HG03460 (cell line): ENCODE measurements around the gene KRT8.
A peak's percentile ranks its signal among the peaks of the same experiment; 100 is the strongest.
"Not testable (repeated sequence)": the region's sequence is repeated elsewhere in the genome, so short reads cannot be mapped to it uniquely, and the experiment has no call there.

ENCODE experiments used
- ATAC-seq: cut with Tn5 transposase; IDR thresholded peaks from one replicate; pipeline ENCODE4 v1.9.1; 2021; ENCODE audit not compliant: unreplicated experiment

KRT8 gene

GRCh38 chr12:52876372-52876771 lies 28.5 kb downstream of the KRT8 start:
- ATAC-seq = no peak

DNA sequence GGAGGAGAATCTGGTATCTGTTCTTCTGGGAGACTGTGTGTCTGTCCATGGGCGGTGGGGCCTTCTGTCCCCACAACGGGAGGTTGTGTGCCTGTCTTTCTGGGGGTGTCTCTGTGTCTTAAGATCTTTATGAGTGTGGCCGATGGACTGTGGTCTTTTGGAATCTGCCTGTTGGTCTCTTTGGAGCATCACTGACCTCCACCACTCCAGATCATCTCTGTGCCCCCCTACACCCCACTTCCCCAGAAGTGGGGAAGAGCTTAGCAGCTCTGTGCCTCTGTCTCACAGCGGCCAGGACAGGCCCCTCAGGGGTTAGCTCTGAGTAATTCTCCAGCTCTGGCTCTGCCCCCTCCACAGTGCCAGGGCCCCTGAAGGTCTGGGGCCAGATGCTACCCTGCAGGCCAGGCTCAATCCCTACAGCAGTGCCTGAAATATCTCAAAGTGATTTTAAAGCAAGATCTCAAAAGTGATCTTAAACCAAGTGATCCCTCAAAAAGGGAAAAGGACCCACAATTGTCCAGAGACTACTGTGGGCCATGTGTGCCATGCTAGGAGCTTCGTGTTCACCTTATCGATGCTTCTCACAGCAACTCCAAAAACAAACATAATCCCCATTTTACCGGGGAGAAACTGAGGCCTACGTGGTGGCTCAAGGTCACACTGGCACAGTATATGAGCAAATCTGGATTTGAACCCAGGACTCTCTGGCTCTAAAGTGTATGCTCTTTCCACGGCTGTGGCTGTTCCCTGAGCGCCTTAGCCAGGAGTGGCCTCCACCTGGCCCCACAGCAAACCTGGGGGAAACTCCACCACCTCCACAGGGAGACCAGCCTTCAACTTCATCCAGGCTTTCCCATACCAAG lies 30.1 kb downstream of the KRT8 start:
- ATAC-seq = no peak

GRCh38 chr12:52873832-52874572 lies 30.9 kb downstream of the KRT8 start:
- ATAC-seq = no peak

- no peak for ATAC-seq
Observed at GRCh38 chr12:52873513-52873831, 31.4 kb downstream of the KRT8 start.

GRCh38 chr12:52872644-52873389 lies 32.1 kb downstream of the KRT8 start:
- ATAC-seq = no peak

- ATAC-seq = no peak
Observed at GRCh38 chr12:52871291-52872039, 33.4 kb downstream of the KRT8 start.

GRCh38 chr12:52870361-52871290 lies 34.2 kb downstream of the KRT8 start:
- peak; percentile 51 for ATAC-seq

DNA sequence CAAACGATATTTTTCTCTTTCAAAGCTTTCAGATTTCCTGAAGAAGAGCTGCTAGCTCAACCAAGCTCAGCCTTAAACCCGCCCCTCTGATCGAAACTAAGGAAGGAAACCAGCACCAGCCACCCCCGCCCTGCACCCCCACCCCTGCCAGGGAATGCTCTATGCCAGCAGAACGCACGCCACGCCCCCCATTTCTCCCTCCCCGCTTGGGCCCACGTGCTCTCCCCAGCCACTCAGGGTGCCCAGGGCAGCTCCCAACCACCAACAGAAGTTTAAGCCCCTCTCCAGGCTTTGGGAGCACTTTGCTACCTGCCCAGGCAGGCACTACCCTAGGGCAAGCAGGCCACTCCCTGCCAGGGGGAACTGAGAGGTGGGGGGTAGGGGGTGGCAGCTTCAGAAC lies 37.2 kb downstream of the KRT8 start:
- ATAC-seq = no peak

DNA sequence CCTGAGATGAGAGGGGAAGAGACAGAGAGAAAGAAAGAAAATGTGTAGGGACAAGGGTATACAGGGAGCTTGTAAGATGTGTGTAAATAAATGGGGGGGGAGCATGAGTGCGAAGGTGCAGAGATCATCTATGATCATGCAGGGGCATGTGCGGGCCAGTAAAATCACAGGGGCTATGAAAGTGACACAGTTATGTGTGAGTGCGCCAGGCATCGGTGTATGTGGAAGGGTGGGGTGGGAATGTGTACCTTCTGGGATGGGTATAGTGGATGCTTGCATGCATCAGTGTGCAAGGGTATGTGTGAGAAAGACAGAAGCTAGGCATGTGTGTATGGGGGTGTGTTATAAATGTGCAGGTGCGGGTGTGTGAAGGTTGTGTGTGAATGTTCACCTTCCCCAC lies 37.7 kb downstream of the KRT8 start:
- no peak for ATAC-seq

GRCh38 chr12:52865090-52865944 lies 39.6 kb downstream of the KRT8 start:
- ATAC-seq = no peak

DNA sequence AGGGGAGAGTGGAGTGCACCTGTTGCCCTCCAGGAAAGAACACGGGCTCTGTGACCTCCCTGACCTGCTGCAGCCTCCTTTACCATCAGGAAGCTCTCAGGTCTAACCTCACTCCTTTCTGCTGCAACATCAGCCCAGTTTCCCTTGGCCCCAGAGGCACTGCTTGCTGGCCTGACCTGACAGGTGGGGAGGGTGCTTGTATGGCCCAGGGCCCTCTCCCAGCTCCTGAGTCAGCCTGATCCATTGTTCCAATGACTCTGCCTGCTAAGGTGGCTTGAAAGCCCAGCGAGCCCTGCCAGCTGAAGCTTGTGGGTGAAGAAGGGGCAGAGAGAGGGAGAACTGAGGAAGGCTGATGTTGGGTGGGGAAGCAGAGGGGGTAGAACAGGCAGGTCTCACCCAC lies 42.9 kb downstream of the KRT8 start:
- no peak for ATAC-seq

DNA sequence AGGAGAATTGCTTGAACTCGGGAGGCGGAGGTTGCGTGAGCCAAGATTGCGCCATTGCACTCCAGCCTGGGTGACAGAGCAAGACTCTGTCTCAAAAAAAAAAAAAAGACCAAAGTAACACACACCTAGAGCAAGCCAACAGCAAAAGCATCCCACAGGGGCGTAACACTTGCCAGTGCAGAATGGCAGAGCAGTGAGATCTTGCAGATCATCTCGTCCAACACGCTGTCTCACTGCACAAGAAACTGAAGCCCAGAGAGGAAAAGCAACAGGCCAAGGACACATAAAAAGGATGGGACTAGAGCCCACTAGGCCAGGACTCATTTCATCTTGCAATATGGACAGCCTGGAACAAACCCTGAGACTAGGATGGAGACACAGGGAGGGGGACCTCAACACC lies 43.4 kb downstream of the KRT8 start:
- ATAC-seq = no peak

- ATAC-seq = no peak
Observed at GRCh38 chr12:52860102-52860823, 44.6 kb downstream of the KRT8 start.

- no peak for ATAC-seq
Observed at GRCh38 chr12:52857500-52857899, 47.4 kb downstream of the KRT8 start.

DNA sequence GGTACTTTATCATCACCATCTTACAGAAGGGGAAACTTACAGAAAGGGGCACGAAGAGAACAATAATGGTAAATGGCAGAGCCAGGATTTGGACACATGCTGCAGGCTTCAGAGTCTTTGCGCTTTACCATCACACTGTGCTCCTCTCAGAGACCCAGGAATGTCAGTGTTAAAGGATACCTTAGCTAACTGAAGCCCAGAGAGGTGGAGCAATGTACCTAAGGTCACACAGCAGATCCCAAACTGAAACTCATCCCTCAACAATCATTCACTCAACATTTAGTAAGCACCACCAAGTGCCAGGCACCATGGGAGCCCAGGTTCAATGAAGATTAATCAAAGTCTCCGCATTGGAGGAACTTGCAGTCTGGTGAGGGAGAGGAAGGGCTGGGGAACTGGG lies 48.1 kb downstream of the KRT8 start:
- no peak for ATAC-seq

DNA sequence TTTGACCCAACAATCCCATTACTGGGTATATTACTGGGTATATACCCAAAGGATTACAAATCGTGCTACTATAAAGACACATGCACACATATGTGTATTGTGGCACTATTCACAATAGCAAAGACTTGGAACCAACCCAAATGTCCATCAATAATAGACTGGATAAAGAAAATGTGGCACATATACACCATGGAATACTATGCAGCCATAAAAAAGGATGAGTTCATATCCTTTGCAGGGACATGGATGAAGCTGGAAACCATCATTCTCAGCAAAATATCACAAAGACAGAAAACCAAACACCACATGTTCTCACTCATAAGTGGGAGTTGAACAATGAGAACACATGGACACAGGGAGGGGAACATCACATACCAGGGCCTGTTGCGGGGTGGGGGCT lies 48.8 kb downstream of the KRT8 start:
- ATAC-seq = not testable (repeated sequence)

DNA sequence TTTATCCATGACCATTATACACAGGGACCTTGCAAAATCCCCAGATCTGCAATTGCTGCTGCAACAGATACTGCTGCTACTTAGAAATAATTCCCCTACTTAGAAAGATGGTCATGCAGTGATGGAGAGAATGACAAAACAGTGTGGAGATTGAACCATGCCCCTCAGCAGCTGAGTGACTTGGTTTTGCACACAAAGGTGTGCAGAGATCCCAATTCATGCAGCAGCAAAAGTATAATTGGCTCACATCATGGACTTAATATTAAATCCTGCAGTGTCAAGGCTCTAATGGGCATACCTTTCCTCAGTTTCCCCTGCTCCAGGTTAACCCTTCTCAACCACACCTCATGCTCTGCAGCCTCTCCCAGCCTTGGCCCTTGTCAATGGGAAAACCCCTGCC lies 53.1 kb downstream of the KRT8 start:
- no peak for ATAC-seq

DNA sequence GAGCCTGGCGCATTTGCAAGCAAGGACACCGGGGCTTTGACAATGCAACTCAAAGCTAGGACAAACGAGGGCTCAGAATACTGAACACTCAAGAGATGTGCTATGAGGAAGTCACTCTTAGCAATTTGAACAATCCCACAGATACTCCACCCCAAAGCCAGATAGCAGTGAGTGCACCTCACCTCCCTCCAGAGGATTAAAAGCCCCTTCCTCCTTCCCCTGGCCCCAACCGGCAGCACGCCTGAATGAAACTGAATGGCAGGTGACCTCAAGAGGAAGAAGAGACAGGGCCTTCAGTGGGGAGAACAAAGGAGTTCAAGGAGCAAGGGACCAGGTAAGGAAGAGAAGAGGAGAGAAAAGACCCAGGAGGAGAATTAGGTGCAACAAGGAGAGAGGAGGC lies 54.2 kb downstream of the KRT8 start:
- ATAC-seq = no peak
